WERI-Rb-1 (cell line): ENCODE results near the gene NKX2-3.

Source experiments
- DNase-seq: peaks from one replicate; pipeline ENCODE4 v3.0.0-alpha.2; 2020
- H3K27ac ChIP-seq: fragments of 250-450 bp; sonication (Bioruptor Pico); 2 replicates; pipeline ENCODE4 v1.5.1; 2020; ENCODE audit warnings: mild to moderate bottlenecking, moderate library complexity
- H3K27me3 ChIP-seq: fragments of 250-450 bp; sonication (Bioruptor Pico); 2 replicates; pipeline ENCODE4 v1.5.1; 2021; ENCODE audit warnings: mild to moderate bottlenecking, low read depth, moderate library complexity; ENCODE audit not compliant: insufficient read depth, severe bottlenecking
- H3K36me3 ChIP-seq: fragments of 250-450 bp; sonication (Bioruptor Pico); 2 replicates; pipeline ENCODE4 v1.5.1; 2020; ENCODE audit warnings: mild to moderate bottlenecking, moderate library complexity
- H3K4me3 ChIP-seq: 2 replicates; pipeline ENCODE4 v1.5.1; 2011; ENCODE audit warnings: low read depth, mild to moderate bottlenecking, control low read depth, low read length
- H3K9me3 ChIP-seq: fragments of 250-450 bp; sonication (Bioruptor Pico); 2 replicates; pipeline ENCODE4 v1.5.1; 2021; ENCODE audit warnings: mild to moderate bottlenecking, moderate library complexity; ENCODE audit not compliant: severe bottlenecking
- CTCF ChIP-seq: IDR thresholded peaks from 2 replicates; pipeline ENCODE4 v1.5.1; 2011; ENCODE audit warnings: low read depth, mild to moderate bottlenecking, control low read depth, inconsistent platforms, low read length

The NKX2-3 gene

GRCh38 chr10:99569253-99569939, 36.7 kb downstream of the NKX2-3 start:
- H3K27ac ChIP-seq: no peak overlapping the region
- H3K9me3 ChIP-seq: no peaks in the 10 kb centered on the region
- H3K27me3 ChIP-seq: no peaks in the 10 kb centered on the region
- no peak for TF ChIP-seq CTCF
- no peak for DNase-seq
- no peaks in the 10 kb centered on the region for H3K36me3 ChIP-seq
- H3K4me3 ChIP-seq: no peak overlapping the region

- no peaks in the 10 kb centered on the region for H3K9me3 ChIP-seq
- DNase-seq: no peak
- H3K27ac ChIP-seq: no peak overlapping the region
- H3K27me3 ChIP-seq: no peaks in the 10 kb centered on the region
- H3K36me3 ChIP-seq: no peaks in the 10 kb centered on the region
- TF ChIP-seq CTCF: no peak
- H3K4me3 ChIP-seq: no peak overlapping the region
Observed at GRCh38 chr10:99569961-99570360, 37.2 kb downstream of the NKX2-3 start.

- Histone ChIP-seq H3K27me3 (no peaks in the 10 kb centered on the region), H3K27ac (no peak overlapping the region)
Observed at GRCh38 chr10:99571816-99572215, 39.1 kb downstream of the NKX2-3 start.

GRCh38 chr10:99573790-99574189, 41.0 kb downstream of the NKX2-3 start:
- no peaks in the 10 kb centered on the region for H3K27me3 ChIP-seq
- no peaks in the 10 kb centered on the region for H3K36me3 ChIP-seq
- TF ChIP-seq CTCF: no peak
- H3K9me3 ChIP-seq: no peaks in the 10 kb centered on the region
- H3K27ac ChIP-seq: no peak overlapping the region
- H3K4me3 ChIP-seq: no peak overlapping the region
- DNase-seq: peak; percentile 25

More at GRCh38 chr10:99571816-99572215, 39.1 kb downstream of the NKX2-3 start:
- TF ChIP-seq CTCF: no peak
- no peaks in the 10 kb centered on the region for H3K9me3 ChIP-seq
- no peak overlapping the region for H3K4me3 ChIP-seq
- no peaks in the 10 kb centered on the region for H3K36me3 ChIP-seq
- DNase-seq: no peak

GRCh38 chr10:99579971-99580370, 47.2 kb downstream of the NKX2-3 start:
- no peak for DNase-seq
- Histone ChIP-seq H3K9me3 (no peaks in the 10 kb centered on the region), H3K27me3 (no peaks in the 10 kb centered on the region), H3K36me3 (no peaks in the 10 kb centered on the region), H3K27ac (no peak overlapping the region), H3K4me3 (no peak overlapping the region)
- TF ChIP-seq CTCF: no peak

- no peak for TF ChIP-seq CTCF
- H3K27me3 ChIP-seq: no peaks in the 10 kb centered on the region
- no peaks in the 10 kb centered on the region for H3K36me3 ChIP-seq
- H3K4me3 ChIP-seq: no peak overlapping the region
- DNase-seq: no peak
- no peaks in the 10 kb centered on the region for H3K9me3 ChIP-seq
- no peak overlapping the region for H3K27ac ChIP-seq
Observed at GRCh38 chr10:99582255-99582770, 49.6 kb downstream of the NKX2-3 start.
